ENCODE measurements around the gene SCO2.

Gene SCO2

GRCh38 chr22:50490531-50491308, 34.7 kb downstream of the SCO2 start:
- TF ChIP-seq, protein P1, sequence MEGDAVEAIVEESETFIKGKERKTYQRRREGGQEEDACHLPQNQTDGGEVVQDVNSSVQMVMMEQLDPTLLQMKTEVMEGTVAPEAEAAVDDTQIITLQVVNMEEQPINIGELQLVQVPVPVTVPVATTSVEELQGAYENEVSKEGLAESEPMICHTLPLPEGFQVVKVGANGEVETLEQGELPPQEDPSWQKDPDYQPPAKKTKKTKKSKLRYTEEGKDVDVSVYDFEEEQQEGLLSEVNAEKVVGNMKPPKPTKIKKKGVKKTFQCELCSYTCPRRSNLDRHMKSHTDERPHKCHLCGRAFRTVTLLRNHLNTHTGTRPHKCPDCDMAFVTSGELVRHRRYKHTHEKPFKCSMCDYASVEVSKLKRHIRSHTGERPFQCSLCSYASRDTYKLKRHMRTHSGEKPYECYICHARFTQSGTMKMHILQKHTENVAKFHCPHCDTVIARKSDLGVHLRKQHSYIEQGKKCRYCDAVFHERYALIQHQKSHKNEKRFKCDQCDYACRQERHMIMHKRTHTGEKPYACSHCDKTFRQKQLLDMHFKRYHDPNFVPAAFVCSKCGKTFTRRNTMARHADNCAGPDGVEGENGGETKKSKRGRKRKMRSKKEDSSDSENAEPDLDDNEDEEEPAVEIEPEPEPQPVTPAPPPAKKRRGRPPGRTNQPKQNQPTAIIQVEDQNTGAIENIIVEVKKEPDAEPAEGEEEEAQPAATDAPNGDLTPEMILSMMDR (conservative IDR thresholded peaks at IDR 0.05), result no peak
- 0 out of 2 replicates have a peak overlapping the region, but pooled peaks have one; percentile 11 for H3K27ac ChIP-seq

DNA sequence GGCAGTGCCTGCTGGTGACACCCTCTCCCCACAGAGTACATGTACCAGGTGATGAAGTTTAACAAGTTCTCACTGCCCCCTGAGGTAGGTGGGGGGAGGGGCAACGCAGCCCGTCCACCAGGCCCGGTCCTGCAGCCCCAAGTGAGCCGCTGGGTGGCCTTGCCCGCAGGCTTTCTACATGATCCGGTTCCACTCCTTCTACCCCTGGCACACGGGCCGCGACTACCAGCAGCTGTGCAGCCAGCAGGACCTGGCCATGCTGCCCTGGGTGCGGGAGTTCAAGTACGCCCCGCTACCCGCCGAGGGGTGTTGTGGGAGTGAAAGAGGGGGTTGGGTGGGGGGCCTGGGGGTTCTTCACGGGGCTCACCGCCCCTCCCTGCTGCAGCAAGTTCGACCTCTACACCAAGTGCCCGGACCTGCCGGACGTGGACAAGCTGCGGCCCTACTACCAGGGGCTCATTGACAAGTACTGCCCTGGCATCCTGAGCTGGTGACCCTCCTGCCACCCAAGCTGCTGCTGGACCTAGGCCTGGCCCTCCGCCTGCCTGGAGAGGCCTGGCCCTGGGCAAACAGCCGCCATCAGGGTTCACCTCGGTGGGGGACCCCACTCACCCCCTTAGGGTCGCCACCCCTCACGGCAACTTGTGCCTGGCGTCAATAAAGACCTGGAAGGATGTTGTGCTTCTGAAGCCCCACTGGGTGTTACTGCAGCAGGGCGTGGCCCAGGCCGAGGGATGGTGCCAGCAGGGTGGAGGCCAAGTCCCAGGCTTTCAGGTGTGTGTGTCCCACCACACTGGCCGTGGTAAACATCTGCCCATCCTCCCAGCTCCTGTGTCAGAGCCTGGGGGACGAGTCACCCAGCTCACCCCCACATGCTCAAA, 35.8 kb downstream of the SCO2 start:
- H3K27ac ChIP-seq, result no peak overlapping the region
- TF ChIP-seq, protein P1 (conservative IDR thresholded peaks at IDR 0.05), result no peak

GRCh38 chr22:50488886-50489285, 36.5 kb downstream of the SCO2 start:
- TF ChIP-seq, protein P1 (conservative IDR thresholded peaks at IDR 0.05), result no peak
- H3K27ac ChIP-seq, result no peak overlapping the region

- TF ChIP-seq, protein P1 (conservative IDR thresholded peaks at IDR 0.05), result no peak
- no peak overlapping the region for H3K27ac ChIP-seq
Measured at GRCh38 chr22:50488006-50488677, 37.3 kb downstream of the SCO2 start.

- TF ChIP-seq, protein P1 (conservative IDR thresholded peaks at IDR 0.05), result no peak
- no peak overlapping the region for H3K27ac ChIP-seq
Measured at GRCh38 chr22:50487290-50488005, 38.0 kb downstream of the SCO2 start.

DNA sequence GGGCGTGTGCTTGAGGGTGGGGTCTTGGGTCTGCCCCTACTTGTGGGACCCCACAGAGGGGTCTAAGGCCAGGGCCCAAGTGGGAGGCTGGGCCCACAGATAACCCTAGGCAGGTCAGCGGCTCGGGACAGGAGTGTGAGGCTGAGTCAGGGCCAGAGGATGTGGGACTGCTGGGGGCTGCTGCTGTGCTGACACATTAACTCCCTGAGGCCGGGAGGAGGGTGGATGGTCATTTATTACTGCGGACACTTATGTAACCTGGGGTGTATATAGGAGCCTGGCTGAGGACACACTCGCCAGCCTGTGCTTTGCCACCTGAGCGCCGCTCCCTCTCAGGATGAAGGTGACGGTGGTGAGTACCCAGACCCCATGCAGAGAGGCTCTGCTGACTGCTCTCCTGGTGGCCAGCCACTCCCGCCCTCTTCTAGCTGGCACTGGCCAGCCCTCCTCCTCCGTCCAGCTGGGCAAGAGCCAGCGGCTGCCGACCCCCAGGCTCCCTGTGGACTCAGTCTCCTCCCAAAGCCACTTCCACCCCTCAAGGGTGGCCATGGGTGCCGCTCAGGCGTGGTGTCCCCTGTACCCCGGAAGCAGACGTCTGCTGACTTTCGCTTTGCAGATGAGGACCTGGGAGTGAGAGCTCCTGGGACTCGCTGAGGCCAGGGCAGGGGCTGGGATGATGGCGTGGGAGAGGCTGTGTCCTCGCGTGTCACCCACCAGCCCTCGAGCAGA, 38.7 kb downstream of the SCO2 start, which contains the start of gene MIOX:
MIOX (plus strand) TSS at position 299 of the 729 bp plus-strand sequence; CDS start at position 338, 39 bp downstream.
- no peak within 1 kb of the TSS for H3K27ac ChIP-seq
- TF ChIP-seq, protein P1 (conservative IDR thresholded peaks at IDR 0.05), result no peak
